ENCODE data around the gene RAD1. TPM values are rescaled to one million over a fixed set of nuclear protein-coding genes. Genes with fewer than 3 reads are reported as not detected.

Gene RAD1
- total and polyA plus RNA-seq, 2 experiments from 2014 or later: 26.3 to 53.6 TPM

- 78 to 88% methylated on average over 2 of the region's 2 CpGs for WGBS, 2 experiments (ENCODE audit: low coverage in 1 of 2, low lambda C conversion rate in 2 of 2, missing lambda C conversion rate in 2 of 2)
- H3K4me3 ChIP-seq: no peak overlapping the region
- H3K27ac ChIP-seq: no peak overlapping the region
- no peaks in the 10 kb centered on the region for H3K27me3 ChIP-seq (replicated peaks; ENCODE audit: insufficient read depth)
- H3K9me3 ChIP-seq (ENCODE audit: low read depth): no peaks in the 10 kb centered on the region
- H3K36me3 ChIP-seq (ENCODE audit: low read depth): peaks cover 18% of the 10 kb centered on the region
- DNase-seq: peak; percentile 54
- no peaks in the 10 kb centered on the region for H4K20me1 ChIP-seq (ENCODE audit: insufficient read depth)
- peaks cover 2% of the 10 kb centered on the region for H3K79me2 ChIP-seq (ENCODE audit: insufficient read depth)
- H3K9ac ChIP-seq: no peak overlapping the region
- no peaks in the 10 kb centered on the region for H3F3A ChIP-seq (ENCODE audit: insufficient read depth)
- TF ChIP-seq EZH2phosphoT487 (IDR thresholded peaks at IDR 0.05; ENCODE audit: insufficient read depth, low read depth): no peak
- H2AFZ ChIP-seq: no peak overlapping the region
- in situ Hi-C loops (cut with MboI): no loop called here
- no peaks in the 10 kb centered on the region for H3K4me1 ChIP-seq (ENCODE audit: insufficient read depth)
- H3K4me2 ChIP-seq (ENCODE audit: unreplicated experiment): no peak overlapping the region
- H3K9me2 ChIP-seq (ENCODE audit: insufficient read depth): no peaks in the 10 kb centered on the region
Measured at GRCh38 chr5:34905564-34905963, 9.7 kb downstream of the RAD1 start.

DNA sequence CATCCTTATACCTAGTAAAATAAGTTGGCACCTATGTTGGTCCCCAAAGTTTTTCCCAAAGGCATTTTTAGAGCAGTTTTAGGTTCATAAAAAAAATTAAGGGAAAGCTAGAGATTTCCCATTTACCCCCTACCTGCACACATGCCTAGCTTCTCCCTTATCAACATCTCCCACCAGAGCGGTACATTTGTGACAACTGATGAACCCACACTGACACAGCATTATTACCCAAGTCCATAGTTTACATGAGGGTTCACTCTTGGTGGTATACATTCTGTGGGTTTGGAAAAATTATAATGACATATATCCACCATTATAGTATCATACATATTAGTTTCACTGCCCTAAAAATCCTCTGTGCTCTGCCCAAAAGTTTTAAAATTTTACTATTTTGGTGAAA is 12.0 kb downstream of the RAD1 start:
- no peaks in the 10 kb centered on the region for H3K79me2 ChIP-seq (ENCODE audit: insufficient read depth)
- H3K9me2 ChIP-seq (ENCODE audit: insufficient read depth): no peaks in the 10 kb centered on the region
- H3F3A ChIP-seq (ENCODE audit: insufficient read depth): 0 out of 2 replicates have a peak, but pooled peaks cover 7% of the 10 kb centered on the region
- H3K9ac ChIP-seq: no peak overlapping the region
- H3K4me3 ChIP-seq: no peak overlapping the region
- H3K36me3 ChIP-seq (ENCODE audit: low read depth): 0 out of 2 replicates have a peak, but pooled peaks cover under 1% of the 10 kb centered on the region
- no peaks in the 10 kb centered on the region for H3K27me3 ChIP-seq (replicated peaks; ENCODE audit: insufficient read depth)
- no peak for DNase-seq
- H3K9me3 ChIP-seq (ENCODE audit: low read depth): no peaks in the 10 kb centered on the region
- H2AFZ ChIP-seq: no peak overlapping the region
- no peak overlapping the region for H3K27ac ChIP-seq
- H4K20me1 ChIP-seq (ENCODE audit: insufficient read depth): no peaks in the 10 kb centered on the region
- TF ChIP-seq EZH2 (IDR thresholded peaks at IDR 0.05; ENCODE audit: insufficient read depth, poor library complexity, severe bottlenecking) (no peak), EZH2phosphoT487 (IDR thresholded peaks at IDR 0.05; ENCODE audit: insufficient read depth, low read depth) (no peak)
- no peaks in the 10 kb centered on the region for H3K4me1 ChIP-seq (ENCODE audit: insufficient read depth)
- WGBS, 2 experiments (ENCODE audit: low coverage in 1 of 2, low lambda C conversion rate in 2 of 2, missing lambda C conversion rate in 2 of 2): 43 to 74% methylated on average over 1 of the region's 1 CpG
- in situ Hi-C loops (cut with MboI): loop anchor here (5.0 kb wide), 1 partner anchor 416 kb away; no protein-coding TSS in a partner anchor
- no peak overlapping the region for H3K4me2 ChIP-seq (ENCODE audit: unreplicated experiment)

- in situ Hi-C loops (cut with MboI): loop anchor here (5.0 kb wide), 1 partner anchor 413 kb away; no protein-coding TSS in a partner anchor
- no peaks in the 10 kb centered on the region for H3K9me3 ChIP-seq (ENCODE audit: low read depth)
Measured at GRCh38 chr5:34900652-34901051, 14.7 kb downstream of the RAD1 start.

DNA sequence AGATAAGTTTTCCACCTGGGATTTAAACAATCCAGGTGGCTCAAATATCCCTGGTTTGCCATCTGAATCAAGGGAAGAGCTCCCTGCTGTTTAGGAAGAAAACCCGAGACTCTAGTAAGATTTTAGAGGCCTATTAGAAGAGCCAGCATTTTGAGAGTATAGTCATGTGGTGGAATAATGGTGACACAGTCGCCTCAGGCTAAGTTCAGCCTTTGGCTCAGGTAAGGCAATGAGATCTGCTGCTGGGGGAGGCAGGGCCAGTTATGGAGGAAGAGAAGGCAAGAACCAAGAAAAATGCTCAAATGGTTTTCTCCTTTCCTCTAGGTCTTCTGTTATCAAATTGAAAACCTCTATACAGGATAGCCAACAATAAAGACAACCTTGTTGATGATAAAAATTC is 16.2 kb downstream of the RAD1 start:
- in situ Hi-C loops (cut with MboI): loop anchor here (25.0 kb wide), 1 partner anchor 887 kb away; the partner anchor contains the start of gene AMACR
- Histone ChIP-seq H3K9me3 (ENCODE audit: low read depth) (no peaks in the 10 kb centered on the region), H2AFZ (no peak overlapping the region), H3K36me3 (ENCODE audit: low read depth) (no peaks in the 10 kb centered on the region), H3K27me3 (replicated peaks; ENCODE audit: insufficient read depth) (no peaks in the 10 kb centered on the region), H3K4me1 (ENCODE audit: insufficient read depth) (peaks cover 7% of the 10 kb centered on the region), H3K9me2 (ENCODE audit: insufficient read depth) (no peaks in the 10 kb centered on the region), H3K4me2 (ENCODE audit: unreplicated experiment) (no peak overlapping the region), H3K4me3 (no peak overlapping the region), H3K79me2 (ENCODE audit: insufficient read depth) (no peaks in the 10 kb centered on the region), H3F3A (ENCODE audit: insufficient read depth) (0 out of 2 replicates have a peak, but pooled peaks cover 14% of the 10 kb centered on the region), H3K27ac (no peak overlapping the region), H3K9ac (no peak overlapping the region), H4K20me1 (ENCODE audit: insufficient read depth) (no peaks in the 10 kb centered on the region)
- 87 to 93% methylated on average over 2 of the region's 2 CpGs for WGBS, 2 experiments (ENCODE audit: low coverage in 1 of 2, low lambda C conversion rate in 2 of 2, missing lambda C conversion rate in 2 of 2)
- no peak for TF ChIP-seq EZH2 (IDR thresholded peaks at IDR 0.05; ENCODE audit: insufficient read depth, poor library complexity, severe bottlenecking)
- no peak for DNase-seq

More at GRCh38 chr5:34900652-34901051, 14.7 kb downstream of the RAD1 start:
- H3K27me3 ChIP-seq (replicated peaks; ENCODE audit: insufficient read depth): no peaks in the 10 kb centered on the region
- no peaks in the 10 kb centered on the region for H4K20me1 ChIP-seq (ENCODE audit: insufficient read depth)
- DNase-seq: no peak
- H3K4me2 ChIP-seq (ENCODE audit: unreplicated experiment): no peak overlapping the region
- H3K4me1 ChIP-seq (ENCODE audit: insufficient read depth): peaks cover 7% of the 10 kb centered on the region
- H3K79me2 ChIP-seq (ENCODE audit: insufficient read depth): no peaks in the 10 kb centered on the region
- H3K9ac ChIP-seq: no peak overlapping the region
- 98 to 100% methylated on average over 6 of the region's 6 CpGs for WGBS, 2 experiments (ENCODE audit: low coverage in 1 of 2, low lambda C conversion rate in 2 of 2, missing lambda C conversion rate in 2 of 2)
- H3K9me2 ChIP-seq (ENCODE audit: insufficient read depth): no peaks in the 10 kb centered on the region
- 0 out of 2 replicates have a peak, but pooled peaks cover 14% of the 10 kb centered on the region for H3F3A ChIP-seq (ENCODE audit: insufficient read depth)
- TF ChIP-seq EZH2phosphoT487 (IDR thresholded peaks at IDR 0.05; ENCODE audit: insufficient read depth, low read depth): no peak
- TF ChIP-seq EZH2 (IDR thresholded peaks at IDR 0.05; ENCODE audit: insufficient read depth, poor library complexity, severe bottlenecking): no peak
- no peaks in the 10 kb centered on the region for H3K36me3 ChIP-seq (ENCODE audit: low read depth)
- H2AFZ ChIP-seq: no peak overlapping the region
- H3K27ac ChIP-seq: no peak overlapping the region
- H3K4me3 ChIP-seq: no peak overlapping the region
